Stomach (tissue), 4 donors: ENCODE measurements around the gene BID.

Experiments
- EP300 ChIP-seq: sonication (generic); formaldehyde crosslinking; IDR thresholded peaks from one replicate; pipeline ENCODE4 v1.6.1; 2017; ENCODE audit warnings: antibody characterized with exemption
- POLR2AphosphoS5 ChIP-seq, 3 donors: sonication (generic); formaldehyde crosslinking; IDR thresholded peaks; one replicate each; pipeline ENCODE4 v1.6.1; 2016; ENCODE audit warnings: antibody characterized with exemption in 3 of 3
- TF ChIP-seq, protein P1 (sequence below), 7 experiments: fragments of 450-650 bp in 4 of 7; fragments of 200-600 bp in 3 of 7; sonication (generic) in 3 of 7; IDR thresholded peaks; one replicate each; pipeline ENCODE4 v1.5.1; 2016 to 2019; ENCODE audit warnings: antibody characterized with exemption in 7 of 7, control low read depth in 2 of 7, mild to moderate bottlenecking in 1 of 7

DNA sequence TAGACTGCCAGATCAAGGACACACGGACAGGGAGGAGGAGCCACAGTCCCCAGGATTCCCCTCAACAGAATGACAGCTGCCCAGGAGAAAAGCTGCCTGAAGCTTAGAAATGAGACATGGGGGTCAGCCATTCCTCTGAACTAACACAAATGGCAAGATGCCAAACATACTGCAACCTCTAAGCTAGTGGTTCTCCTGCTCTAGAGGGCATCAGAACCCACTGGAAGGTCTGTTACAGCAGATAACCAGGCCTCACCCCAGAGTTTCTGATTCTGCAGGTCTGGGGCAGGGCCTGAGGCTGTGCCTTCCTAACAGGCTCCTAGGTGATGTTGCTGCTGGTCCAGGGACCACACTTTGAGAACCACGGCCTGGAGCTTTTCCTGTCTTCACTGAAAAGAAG lies 28.6 kb upstream of the BID start:
- TF ChIP-seq POLR2AphosphoS5 (IDR thresholded peaks at IDR 0.05) (no peak), EP300 (no peak)
- TF ChIP-seq, protein P1, sequence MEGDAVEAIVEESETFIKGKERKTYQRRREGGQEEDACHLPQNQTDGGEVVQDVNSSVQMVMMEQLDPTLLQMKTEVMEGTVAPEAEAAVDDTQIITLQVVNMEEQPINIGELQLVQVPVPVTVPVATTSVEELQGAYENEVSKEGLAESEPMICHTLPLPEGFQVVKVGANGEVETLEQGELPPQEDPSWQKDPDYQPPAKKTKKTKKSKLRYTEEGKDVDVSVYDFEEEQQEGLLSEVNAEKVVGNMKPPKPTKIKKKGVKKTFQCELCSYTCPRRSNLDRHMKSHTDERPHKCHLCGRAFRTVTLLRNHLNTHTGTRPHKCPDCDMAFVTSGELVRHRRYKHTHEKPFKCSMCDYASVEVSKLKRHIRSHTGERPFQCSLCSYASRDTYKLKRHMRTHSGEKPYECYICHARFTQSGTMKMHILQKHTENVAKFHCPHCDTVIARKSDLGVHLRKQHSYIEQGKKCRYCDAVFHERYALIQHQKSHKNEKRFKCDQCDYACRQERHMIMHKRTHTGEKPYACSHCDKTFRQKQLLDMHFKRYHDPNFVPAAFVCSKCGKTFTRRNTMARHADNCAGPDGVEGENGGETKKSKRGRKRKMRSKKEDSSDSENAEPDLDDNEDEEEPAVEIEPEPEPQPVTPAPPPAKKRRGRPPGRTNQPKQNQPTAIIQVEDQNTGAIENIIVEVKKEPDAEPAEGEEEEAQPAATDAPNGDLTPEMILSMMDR (IDR thresholded peaks at IDR 0.05): no peak
